ENCODE results near the gene SEMA4C. TPM values are rescaled to one million over a fixed set of nuclear protein-coding genes. Genes with fewer than 3 reads are reported as not detected.

The SEMA4C gene
- total and polyA plus RNA-seq, 2 of the 4 experiments (the other 2 are of a cell fraction) = 15.8 to 24.3 TPM

DNA sequence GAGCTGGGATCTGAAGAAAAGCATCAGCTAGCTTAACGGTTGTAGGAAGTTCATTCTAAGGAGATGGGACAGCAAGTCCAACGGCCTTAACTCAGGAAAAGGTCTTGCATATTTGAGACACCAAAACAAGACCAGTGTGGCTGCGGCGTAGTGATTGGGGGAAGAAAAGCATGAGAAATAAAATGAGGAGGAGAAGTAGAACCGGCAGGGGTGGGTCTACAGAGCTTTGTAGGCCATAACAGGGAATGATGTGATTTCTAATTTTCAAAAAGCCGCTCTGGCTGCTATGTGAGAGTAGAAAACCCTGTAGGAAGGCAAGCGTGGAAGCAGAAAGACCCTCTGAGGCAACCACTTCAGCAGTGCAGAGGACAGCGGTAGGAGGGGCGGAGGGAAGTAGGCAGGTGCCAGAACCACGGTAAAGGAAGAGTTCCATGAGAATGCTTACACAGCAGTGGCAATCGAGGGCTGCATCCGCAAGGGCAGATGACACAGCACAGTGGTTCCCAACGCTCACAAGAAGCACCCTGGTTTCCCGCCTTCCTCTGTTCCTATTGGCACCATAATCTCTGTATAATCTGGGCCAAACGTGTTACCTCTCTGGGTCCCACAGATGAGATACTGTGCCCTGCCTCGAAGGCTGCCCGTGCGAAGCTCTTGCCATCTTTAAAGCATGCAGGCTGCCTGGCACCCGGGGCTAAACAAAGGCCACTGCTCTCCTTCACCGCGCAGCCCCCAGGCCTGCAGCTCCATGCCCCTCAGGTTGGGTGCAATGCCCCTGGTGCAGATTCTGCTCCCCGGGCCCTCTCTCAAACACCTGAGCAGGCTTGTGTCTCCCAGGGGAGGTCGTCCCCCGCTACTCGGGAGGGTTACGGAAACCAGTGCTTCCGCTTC is 12.9 kb downstream of the SEMA4C start:
- no peaks in the 10 kb centered on the region for H3K9me3 ChIP-seq (ENCODE audit: control insufficient read depth, insufficient read depth, low read length)
- peak overlapping the region; percentile 12 for H3K14ac ChIP-seq (replicated peaks; ENCODE audit: low read depth, low read length)
- no peak overlapping the region for H3K18ac ChIP-seq (ENCODE audit: low read depth, low read length)
- no peak overlapping the region for H2BK120ac ChIP-seq (ENCODE audit: low read depth, low read length)
- no peak overlapping the region for H2BK15ac ChIP-seq (ENCODE audit: low read depth, low read length)
- no peaks in the 10 kb centered on the region; the same call in 1 of the 2 replicates for H4K20me1 ChIP-seq (ENCODE audit: insufficient read depth, low read length)
- POLR2A ChIA-PET (ENCODE audit: unreplicated experiment) = no interaction called here
- H2AK9ac ChIP-seq (replicated peaks; ENCODE audit: low read depth, low read length, poor library complexity) = peak overlapping the region; percentile 95
- peaks cover 31% of the 10 kb centered on the region for H3K36me3 ChIP-seq (ENCODE audit: control insufficient read depth, insufficient read depth, low read length)
- no peak for DNase-seq
- no peak overlapping the region for H2BK5ac ChIP-seq (ENCODE audit: low read depth, low read length, poor library complexity, severe bottlenecking)
- peak overlapping the region; percentile 66; the same call in 1 of the 2 replicates for H3K23ac ChIP-seq (ENCODE audit: low read depth, low read length)
- peak overlapping the region; percentile 99 for H2AFZ ChIP-seq (replicated peaks; ENCODE audit: low read length, poor library complexity)
- peak; percentile 34; the same call in 1 of the 2 replicates for TF ChIP-seq MAFK (IDR thresholded peaks at IDR 0.05; ENCODE audit: low read depth, low read length)
- TF ChIP-seq RFX5 (IDR thresholded peaks at IDR 0.05; ENCODE audit: low read depth, low read length) = no peak
- H3K4me3 ChIP-seq (ENCODE audit: insufficient read depth, low read depth, low read length) = peak overlapping the region; percentile 60
- no peak overlapping the region for H2AK5ac ChIP-seq (ENCODE audit: low read depth, low read length)
- intact Hi-C loops (cut with micrococcal nuclease) = no loop called here
- ATAC-seq (ENCODE audit: low read depth) = no peak; the same call in 1 of the 2 replicates
- WGBS, 2 experiments (ENCODE audit: extremely low coverage in 2 of 2, insufficient read length in 1 of 2) = 23% methylated on average over 18 of the region's 27 CpGs; no CpG with 5 or more reads in 1 of the 2 experiments
- peak overlapping the region; percentile 63 for H3K9ac ChIP-seq (ENCODE audit: low read depth, low read length)
- H3K4ac ChIP-seq (ENCODE audit: low read depth, low read length) = peak overlapping the region; percentile 6; the same call in 1 of the 2 replicates
- peaks cover 11 to 34% of the 10 kb centered on the region in 2 experiments for H3K79me1 ChIP-seq (ENCODE audit: low read depth in 1 of 2, low read length in 2 of 2)
- H3K27ac ChIP-seq (ENCODE audit: insufficient read depth, low read length) = peak overlapping the region; percentile 58; the same call in 1 of the 2 replicates
- peak overlapping the region; percentile 1 to 75; a peak in 2 of 4 replicates for H4K8ac ChIP-seq (ENCODE audit: low read depth in 2 of 2, low read length in 2 of 2)
- in situ Hi-C loops (cut with MboI; ENCODE audit: low sequenced_read_pairs) = loop anchor here (5.0 to 25.0 kb wide), 2 partner anchors 100 to 255 kb away; partner anchors contain the start of gene ANKRD36
- no TSS peak for BruUV-seq (replicated peaks)
- no peak overlapping the region for H4K5ac ChIP-seq (ENCODE audit: low read depth, low read length)
- H3K56ac ChIP-seq (ENCODE audit: extremely low read depth, insufficient read depth, low read length) = no peak overlapping the region
- H3K9me1 ChIP-seq (ENCODE audit: insufficient read depth, low read length) = peaks cover 3% of the 10 kb centered on the region; the same call in 1 of the 2 replicates
- no peak overlapping the region for H2BK20ac ChIP-seq (ENCODE audit: low read depth, low read length)
- H3K4me1 ChIP-seq (ENCODE audit: control insufficient read depth, insufficient read depth, low read length) = peaks cover 12% of the 10 kb centered on the region
- no peaks in the 10 kb centered on the region for H3K27me3 ChIP-seq (ENCODE audit: control insufficient read depth, insufficient read depth, low read length)
- H3K4me2 ChIP-seq (ENCODE audit: low read depth, low read length) = peak overlapping the region; percentile 87
- dilution Hi-C loops (cut with HindIII; ENCODE audit: low sequenced_read_pairs, unreplicated experiment) = no loop called here
- CTCF ChIA-PET = interaction anchor here (0.6 to 2.0 kb wide), 21 partner anchors 10 to 255 kb away, joined by 3 to 23 read pairs (median 4); partner anchors contain the start of gene ANKRD36
- H4K91ac ChIP-seq (ENCODE audit: insufficient read depth, low read depth, low read length) = no peak overlapping the region
